IMR-90 (cell line): ENCODE measurements around the gene LCTL. TPM values are rescaled to one million over a fixed set of nuclear protein-coding genes. Genes with fewer than 3 reads are reported as not detected.

ENCODE experiments used
- ATAC-seq: fragments of 200-7000 bp; cut with Tn5 transposase; 2 replicates; pipeline ENCODE4 v1.9.1; 2020; ENCODE audit warnings: low read depth, mild to moderate bottlenecking, moderate library complexity
- BruUV-seq: library from RNA; stranded (reverse); fragments of 400-500 nt; replicated peaks from 2 replicates; lab custom pipeline; 2021; lab: Mats Ljungman, UMichigan
- CTCF ChIA-PET: fragments of 300-600 bp; formaldehyde crosslinking; extraction: SDS; loops from one replicate; lab custom pipeline; 2021; ENCODE audit warnings: antibody characterized with exemption; lab: Yijun Ruan, JAX
- POLR2A ChIA-PET: fragments of 300-600 bp; sonication (Branson Sonifier 250); formaldehyde crosslinking; loops from one replicate; lab custom pipeline; 2022; ENCODE audit warnings: antibody characterized with exemption; ENCODE audit not compliant: unreplicated experiment; lab: Charles Lee
- DNase-seq: peaks from one replicate; pipeline ENCODE4 v3.0.0; 2013
- H2AFZ ChIP-seq: replicated peaks from 2 replicates; pipeline ENCODE3; 2013; ENCODE audit warnings: low read length, mild to moderate bottlenecking; ENCODE audit not compliant: poor library complexity
- H2AK5ac ChIP-seq: 2 replicates; pipeline ENCODE4 v1.6.1; 2013; ENCODE audit warnings: low read depth, low read length, inconsistent platforms
- H2AK9ac ChIP-seq: replicated peaks from 2 replicates; pipeline ENCODE3; 2013; ENCODE audit warnings: mild to moderate bottlenecking, low read depth, low read length, moderate library complexity; ENCODE audit not compliant: poor library complexity
- H2BK120ac ChIP-seq: 2 replicates; pipeline ENCODE4 v1.6.1; 2013; ENCODE audit warnings: low read depth, low read length, inconsistent platforms
- H2BK15ac ChIP-seq: 3 replicates; pipeline ENCODE4 v1.6.1; 2013; ENCODE audit warnings: low read depth, low read length, inconsistent platforms
- H2BK20ac ChIP-seq: 2 replicates; pipeline ENCODE4 v1.6.1; 2013; ENCODE audit warnings: low read depth, mild to moderate bottlenecking, inconsistent platforms, low read length, moderate library complexity
- H2BK5ac ChIP-seq: 2 replicates; pipeline ENCODE4 v1.6.1; 2013; ENCODE audit warnings: mild to moderate bottlenecking, low read depth, low read length, inconsistent platforms; ENCODE audit not compliant: poor library complexity, severe bottlenecking
- H3K14ac ChIP-seq: replicated peaks from 2 replicates; pipeline ENCODE4 v1.6.1; 2013; ENCODE audit warnings: low read depth, low read length, inconsistent platforms
- H3K18ac ChIP-seq: 2 replicates; pipeline ENCODE4 v1.6.1; 2013; ENCODE audit warnings: low read depth, low read length, control low read depth
- H3K23ac ChIP-seq: 2 replicates; pipeline ENCODE4 v1.6.1; 2013; ENCODE audit warnings: low read depth, low read length, inconsistent platforms
- H3K27ac ChIP-seq: 2 replicates; pipeline ENCODE4 v1.5.1; 2013; ENCODE audit warnings: mild to moderate bottlenecking, control low read depth, low read length; ENCODE audit not compliant: insufficient read depth
- H3K27me3 ChIP-seq: 2 replicates; pipeline ENCODE4 v1.6.1; 2013; ENCODE audit warnings: low read length; ENCODE audit not compliant: control insufficient read depth, insufficient read depth
- H3K36me3 ChIP-seq: 2 replicates; pipeline ENCODE4 v1.6.1; 2013; ENCODE audit warnings: low read length, mixed read lengths; ENCODE audit not compliant: control insufficient read depth, insufficient read depth
- H3K4ac ChIP-seq: 2 replicates; pipeline ENCODE4 v1.6.1; 2013; ENCODE audit warnings: low read depth, low read length, inconsistent platforms
- H3K4me1 ChIP-seq: 2 replicates; pipeline ENCODE4 v1.6.1; 2013; ENCODE audit warnings: low read length, mixed read lengths; ENCODE audit not compliant: control insufficient read depth, insufficient read depth
- H3K4me2 ChIP-seq: 2 replicates; pipeline ENCODE4 v1.6.1; 2013; ENCODE audit warnings: low read depth, mild to moderate bottlenecking, control low read depth, low read length, moderate library complexity
- H3K4me3 ChIP-seq: 2 replicates; pipeline ENCODE4 v1.5.1; 2013; ENCODE audit warnings: low read depth, mild to moderate bottlenecking, control low read depth, low read length, moderate library complexity; ENCODE audit not compliant: insufficient read depth
- H3K56ac ChIP-seq: 2 replicates; pipeline ENCODE4 v1.6.1; 2013; ENCODE audit warnings: low read length, inconsistent platforms; ENCODE audit not compliant: insufficient read depth; ENCODE audit errors: extremely low read depth
- H3K79me1 ChIP-seq, 2 experiments: 2 replicates each; pipeline ENCODE4 v1.6.1; 2013; ENCODE audit warnings: low read length in 2 of 2, inconsistent platforms in 1 of 2, low read depth in 1 of 2
- H3K9ac ChIP-seq: 2 replicates; pipeline ENCODE4 v1.6.1; 2013; ENCODE audit warnings: low read depth, low read length, control low read depth
- H3K9me1 ChIP-seq: 2 replicates; pipeline ENCODE4 v1.6.1; 2013; ENCODE audit warnings: low read length, inconsistent platforms; ENCODE audit not compliant: insufficient read depth
- H3K9me3 ChIP-seq: 2 replicates; pipeline ENCODE4 v1.6.1; 2013; ENCODE audit warnings: low read length; ENCODE audit not compliant: control insufficient read depth, insufficient read depth
- H4K20me1 ChIP-seq: 2 replicates; pipeline ENCODE4 v1.6.1; 2013; ENCODE audit warnings: low read length, inconsistent platforms; ENCODE audit not compliant: insufficient read depth
- H4K5ac ChIP-seq: 2 replicates; pipeline ENCODE4 v1.6.1; 2013; ENCODE audit warnings: mild to moderate bottlenecking, low read depth, low read length, control low read depth
- H4K8ac ChIP-seq, 2 experiments: 2 replicates each; pipeline ENCODE4 v1.6.1; 2013; ENCODE audit warnings: low read depth in 2 of 2, low read length in 2 of 2, control low read depth in 1 of 2, inconsistent platforms in 1 of 2
- H4K91ac ChIP-seq: 2 replicates; pipeline ENCODE4 v1.6.1; 2013; ENCODE audit warnings: low read depth, low read length, inconsistent platforms; ENCODE audit not compliant: insufficient read depth
- BHLHE40 ChIP-seq: fragments of 150-350 bp; IDR thresholded peaks from 2 replicates; pipeline ENCODE4 v1.6.1; 2016; ENCODE audit warnings: mild to moderate bottlenecking, low read depth, low read length
- CEBPB ChIP-seq: IDR thresholded peaks from 2 replicates; pipeline ENCODE4 v1.6.1; 2012; ENCODE audit warnings: low read depth, low read length, improper control_type of control experiment
- CHD1 ChIP-seq: IDR thresholded peaks from 2 replicates; pipeline ENCODE4 v1.6.1; 2012; ENCODE audit warnings: low read depth, low read length, improper control_type of control experiment
- CTCF ChIP-seq: conservative IDR thresholded peaks from 2 replicates; pipeline ENCODE4 v1.5.1; 2012; ENCODE audit warnings: mild to moderate bottlenecking, low read depth, low read length, improper control_type of control experiment
- MXI1 ChIP-seq: IDR thresholded peaks from 2 replicates; pipeline ENCODE4 v1.6.1; 2012; ENCODE audit warnings: low read depth, mild to moderate bottlenecking, low read length, moderate library complexity, borderline replicate concordance
- POLR2A ChIP-seq: IDR thresholded peaks from 2 replicates; pipeline ENCODE4 v1.6.1; 2012; ENCODE audit warnings: mild to moderate bottlenecking, low read depth, low read length
- USF2 ChIP-seq: fragments of 150-350 bp; IDR thresholded peaks from 2 replicates; pipeline ENCODE4 v1.6.1; 2017; ENCODE audit warnings: mild to moderate bottlenecking, antibody characterized with exemption, low read length, low read depth
- whole genome bisulfite sequencing, 2 experiments: methylation state at CpG; one replicate each; pipeline versions ENCODE4 v1.1.5 to v1.1.7; 2013; ENCODE audit warnings: missing lambda C conversion rate in 2 of 2; ENCODE audit not compliant: insufficient read length in 1 of 2; ENCODE audit errors: extremely low coverage in 2 of 2; 5-methylcytosine and 5-hydroxymethylcytosine counted together
- dilution Hi-C: fragments of 300-500 bp; cut with HindIII; formaldehyde crosslinking; loops from one replicate; pipeline ENCODE4 v1.14.3; 2018; ENCODE audit warnings: low sequenced_read_pairs; ENCODE audit not compliant: unreplicated experiment
- in situ Hi-C: fragments of 300-500 bp; cut with MboI; formaldehyde crosslinking; loops from 3 replicates; pipeline ENCODE4 v1.14.3; 2019; ENCODE audit warnings: low sequenced_read_pairs, inconsistent platforms, mixed read lengths
- intact Hi-C: fragments of 100-400 bp; cut with micrococcal nuclease; formaldehyde crosslinking; loops from 2 replicates; pipeline ENCODE4 v1.10.0; 2022
- polyA plus RNA-seq, 3 experiments: library from polyadenylated mRNA; depleted of rRNA; stranded (reverse); fragments of >200 nt; gene quantifications; 2 replicates each; pipeline ENCODE4 v1.2.3, GENCODE V29; 2012; ENCODE audit warnings: low replicate concordance in 1 of 3
- total RNA-seq: library from RNA; depleted of rRNA; stranded (reverse); fragments of >200 nt; gene quantifications from 2 replicates; pipeline ENCODE4 v1.2.3, GENCODE V29; 2012

LCTL gene
- total and polyA plus RNA-seq, 2 of the 4 experiments (the other 2 are of a cell fraction) = 10.3 to 10.4 TPM

- H3K4me2 ChIP-seq = peak overlapping the region; percentile 3
- H2BK120ac ChIP-seq = 0 out of 2 replicates have a peak overlapping the region, but pooled peaks have one; percentile 66
- no peak overlapping the region for H2BK20ac ChIP-seq
- intact Hi-C loops (no loop called here), dilution Hi-C loops (no loop called here), in situ Hi-C loops (no loop called here)
- BruUV-seq = no TSS peak
- H2AK5ac ChIP-seq = peak overlapping the region; percentile 68; the same call in 1 of the 2 replicates
- H2BK15ac ChIP-seq = no peak overlapping the region
- peak overlapping the region; percentile 3 for H2BK5ac ChIP-seq
- peaks cover 16% of the 10 kb centered on the region for H3K9me1 ChIP-seq
- H4K5ac ChIP-seq = no peak overlapping the region
- WGBS, 2 experiments = no CpG with 5 or more reads among the region's 10 CpGs
- 0 out of 2 replicates have a peak overlapping the region, but pooled peaks have one; percentile 0 for H3K18ac ChIP-seq
- no peak overlapping the region for H3K4me3 ChIP-seq
- H3K4ac ChIP-seq = peak overlapping the region; percentile 48; the same call in 1 of the 2 replicates
- no peak overlapping the region; the same call in 1 of the 2 replicates for H3K14ac ChIP-seq
- peak overlapping the region; percentile 55 for H2AK9ac ChIP-seq
- H4K8ac ChIP-seq = peak overlapping the region in 1 of 2 experiments; percentile 18; a peak in 1 of 4 replicates
- H4K91ac ChIP-seq = peak overlapping the region; percentile 38
- no peaks in the 10 kb centered on the region for H3K36me3 ChIP-seq
- peak; percentile 89 for DNase-seq
- no peak for TF ChIP-seq USF2
- TF ChIP-seq CHD1 = no peak
- no peak for TF ChIP-seq POLR2A
- TF ChIP-seq CEBPB = peak; percentile 53; the same call in 1 of the 2 replicates
- no peak for TF ChIP-seq CTCF
- peak; percentile 52 for TF ChIP-seq BHLHE40
- TF ChIP-seq MXI1 = no peak
- peak overlapping the region; percentile 39; the same call in 1 of the 2 replicates for H3K23ac ChIP-seq
- no peak overlapping the region for H3K9ac ChIP-seq
- H4K20me1 ChIP-seq = no peaks in the 10 kb centered on the region; the same call in 1 of the 2 replicates
- CTCF ChIA-PET = no interaction called here
- H2AFZ ChIP-seq = peak overlapping the region; percentile 78
- no peak overlapping the region for H3K56ac ChIP-seq
- H3K9me3 ChIP-seq = no peaks in the 10 kb centered on the region
- POLR2A ChIA-PET = no interaction called here
- H3K79me1 ChIP-seq = no peaks in the 10 kb centered on the region
- H3K27me3 ChIP-seq = no peaks in the 10 kb centered on the region
- peak; percentile 53 for ATAC-seq
- peaks cover 18% of the 10 kb centered on the region for H3K4me1 ChIP-seq
- H3K27ac ChIP-seq = peak overlapping the region; percentile 9; the same call in 1 of the 2 replicates
These were observed 8.2 kb upstream of the LCTL start for GRCh38 chr15:66573719-66574595.
